T-cell (primary cell): ENCODE data around the gene POC1A. TPM values are rescaled to one million over a fixed set of nuclear protein-coding genes. Genes with fewer than 3 reads are reported as not detected.

Experiments used
- ATAC-seq, 4 experiments: fragments of 200-7000 bp in 3 of 4; fragments of 150-1000 bp in 1 of 4; cut with Tn5 transposase; replicated peaks in 1 of 4; 1 replicate in 3 of 4; 2 replicates in 1 of 4; pipeline ENCODE4 v1.10.0; 2021; ENCODE audit warnings: moderate library complexity in 3 of 4, mild to moderate bottlenecking in 2 of 4, moderate number of reproducible peaks in 1 of 4
- CTCF ChIA-PET, 2 donors: fragments of 300-600 bp; sonication (Branson Sonifier 250); formaldehyde crosslinking; loops; one replicate each; lab custom pipeline; 2022; ENCODE audit warnings: antibody characterized with exemption in 2 of 2; lab: Charles Lee
- POLR2A ChIA-PET, 2 donors: fragments of 300-600 bp; sonication (Branson Sonifier 250); formaldehyde crosslinking; loops; one replicate each; lab custom pipeline; 2022; ENCODE audit warnings: antibody characterized with exemption in 2 of 2; lab: Charles Lee
- DNase-seq, 35 experiments: peaks; one replicate each; pipeline versions ENCODE4 v3.0.0 to v3.0.0-alpha.2; 2013 to 2023
- H3K27ac ChIP-seq: one replicate; pipeline ENCODE4 v1.5.1; 2013; ENCODE audit warnings: low read length
- H3K27me3 ChIP-seq, 2 experiments: replicated peaks in 1 of 2; 1 replicate in 1 of 2; 2 replicates in 1 of 2; pipeline versions ENCODE4 v1.6.1 to v1.7.0; 2013; ENCODE audit warnings: low read length in 1 of 2, mixed read lengths in 1 of 2; ENCODE audit not compliant: control insufficient read depth in 2 of 2, insufficient read depth in 2 of 2; ENCODE audit errors: extremely low read depth in 1 of 2
- H3K36me3 ChIP-seq, 2 donors: 1 replicate in 1 of 2; 2 replicates in 1 of 2; pipeline versions ENCODE4 v1.6.1 to v1.7.0; 2013; ENCODE audit warnings: low read length in 1 of 2; ENCODE audit not compliant: control insufficient read depth in 2 of 2, insufficient read depth in 1 of 2; ENCODE audit errors: extremely low read depth in 1 of 2
- H3K4me1 ChIP-seq, 2 experiments: 1 replicate in 1 of 2; 2 replicates in 1 of 2; pipeline versions ENCODE4 v1.6.1 to v1.7.0; 2013; ENCODE audit warnings: low read length in 2 of 2, mixed read lengths in 1 of 2; ENCODE audit not compliant: insufficient read depth in 2 of 2, control insufficient read depth in 1 of 2; ENCODE audit errors: extremely low read depth in 1 of 2
- H3K4me3 ChIP-seq, 2 donors: 1 replicate in 1 of 2; 2 replicates in 1 of 2; pipeline versions ENCODE4 v1.5.1 to v1.7.0; 2013; ENCODE audit warnings: mild to moderate bottlenecking in 2 of 2, low read length in 1 of 2, moderate library complexity in 1 of 2; ENCODE audit not compliant: control insufficient read depth in 1 of 2; ENCODE audit errors: extremely low read depth in 1 of 2
- H3K9me3 ChIP-seq: 2 replicates; pipeline ENCODE4 v1.7.0; 2013
- H3K27ac Mint-ChIP-seq, 2 donors: one replicate each; pipeline ENCODE4 v1.8.0; 2020 to 2021; ENCODE audit warnings: mild to moderate bottlenecking in 2 of 2, mixed read lengths in 2 of 2
- H3K27me3 Mint-ChIP-seq, 2 donors: one replicate each; pipeline ENCODE4 v1.8.0; 2021 to 2022; ENCODE audit warnings: mixed read lengths in 2 of 2
- H3K36me3 Mint-ChIP-seq: one replicate; pipeline ENCODE4 v1.8.0; 2021; ENCODE audit warnings: mixed read lengths
- H3K4me1 Mint-ChIP-seq, 3 donors: one replicate each; pipeline ENCODE4 v1.8.0; 2020 to 2022; ENCODE audit warnings: mixed read lengths in 3 of 3, mild to moderate bottlenecking in 1 of 3
- H3K4me3 Mint-ChIP-seq, 3 donors: one replicate each; pipeline ENCODE4 v1.8.0; 2020 to 2022; ENCODE audit warnings: mild to moderate bottlenecking in 3 of 3, mixed read lengths in 3 of 3, moderate library complexity in 3 of 3
- H3K9me3 Mint-ChIP-seq, 3 donors: one replicate each; pipeline ENCODE4 v1.8.0; 2020 to 2022; ENCODE audit warnings: mixed read lengths in 3 of 3
- WGBS: methylation state at CpG from one replicate; pipeline ENCODE4 v1.1.5; 2013; ENCODE audit warnings: missing lambda C conversion rate; ENCODE audit not compliant: insufficient coverage; 5-methylcytosine and 5-hydroxymethylcytosine counted together
- total RNA-seq, 35 experiments: library from RNA in 6 of 35; stranded (reverse) in 6 of 35; fragments of 120-200 nt in 1 of 35; gene quantifications; one replicate each; pipeline versions ENCODE4 v1.2.1 to v1.2.4 and lab custom pipeline; 2013 to 2026

The POC1A gene
- total RNA-seq, 5 donors from 2014 or later (not counting 1 experiment from before 2014, with no cell fraction given): 0.91 to 1.9 (median 1.7) TPM

- CTCF ChIA-PET: no interaction called here
- Histone ChIP-seq H3K27ac (no peak overlapping the region), H3K4me1 (peaks cover 7 to 11% of the 10 kb centered on the region in 2 experiments), H3K36me3 (no peaks in the 10 kb centered on the region), H3K9me3 (no peaks in the 10 kb centered on the region), H3K4me3 (no peak overlapping the region), H3K27me3 (no peaks in the 10 kb centered on the region)
- WGBS: 88% methylated on average over 10 of the region's 18 CpGs
- no peak for DNase-seq
- H3K36me3 Mint-ChIP-seq: no peaks in the 10 kb centered on the region
- no peak overlapping the region for H3K27ac Mint-ChIP-seq
- H3K4me3 Mint-ChIP-seq: no peak overlapping the region
- no peak for ATAC-seq
- POLR2A ChIA-PET: no interaction called here
- peaks cover 8 to 16% (median 10%) of the 10 kb centered on the region in 3 donors for H3K4me1 Mint-ChIP-seq
- no peaks in the 10 kb centered on the region for H3K27me3 Mint-ChIP-seq
- no peaks in the 10 kb centered on the region for H3K9me3 Mint-ChIP-seq
Observed at GRCh38 chr3:52193065-52193464, 38.8 kb upstream of the POC1A start.

- H3K4me3 Mint-ChIP-seq: no peak overlapping the region
- Histone ChIP-seq H3K27ac (no peak overlapping the region), H3K4me3 (no peak overlapping the region), H3K9me3 (no peaks in the 10 kb centered on the region), H3K27me3 (no peaks in the 10 kb centered on the region), H3K4me1 (no peaks in the 10 kb centered on the region), H3K36me3 (no peaks in the 10 kb centered on the region)
- H3K27ac Mint-ChIP-seq: no peak overlapping the region
- DNase-seq (no peak), ATAC-seq (no peak)
- no peaks in the 10 kb centered on the region for H3K27me3 Mint-ChIP-seq
- H3K36me3 Mint-ChIP-seq: no peaks in the 10 kb centered on the region
- ChIA-PET POLR2A (no interaction called here), CTCF (no interaction called here)
- 79% methylated on average over 2 of the region's 4 CpGs for WGBS
- H3K9me3 Mint-ChIP-seq: no peaks in the 10 kb centered on the region
- H3K4me1 Mint-ChIP-seq: peaks cover 0 to 4% (median 2%) of the 10 kb centered on the region in 3 donors
Observed at GRCh38 chr3:52191663-52192062, 37.4 kb upstream of the POC1A start.

DNA sequence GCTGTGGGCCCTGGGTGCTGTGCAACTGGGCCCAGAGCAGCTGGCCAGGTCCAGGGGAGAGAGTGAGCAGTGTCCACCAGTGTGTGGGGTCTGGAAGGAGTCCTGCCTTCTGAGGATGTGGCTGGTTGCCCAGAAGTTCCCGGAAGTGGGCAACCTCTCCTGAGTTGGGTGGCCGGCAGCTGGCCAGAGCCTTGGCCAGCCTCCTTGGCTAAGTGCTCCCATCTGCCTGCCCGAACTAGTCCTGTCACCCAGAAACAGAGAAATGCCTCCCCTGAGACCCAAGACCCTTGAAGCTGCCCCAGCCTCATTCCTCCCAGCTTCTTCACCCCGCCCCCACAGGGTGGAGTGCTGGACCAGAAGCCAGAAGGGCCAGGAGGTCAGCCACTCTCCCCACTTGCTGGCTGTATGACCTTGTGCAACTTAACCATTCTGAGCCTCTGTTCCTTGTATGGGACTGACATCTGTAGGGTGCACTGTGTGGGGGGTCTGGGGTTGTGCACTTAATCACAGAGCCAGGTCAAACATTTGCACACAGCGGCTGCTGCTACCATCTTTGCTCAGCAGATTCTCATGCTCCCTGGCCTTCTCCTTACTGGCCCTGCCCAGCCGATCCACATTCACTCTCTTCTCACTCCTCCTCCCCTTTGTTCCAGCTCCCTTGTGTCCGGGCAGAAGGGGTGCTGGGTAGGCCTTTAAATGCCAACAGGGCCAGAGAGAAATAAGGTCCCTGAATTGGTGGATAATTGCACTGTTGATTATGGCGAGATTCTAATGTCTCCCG is 36.3 kb upstream of the POC1A start:
- ATAC-seq (no peak), DNase-seq (no peak)
- Histone ChIP-seq H3K27ac (no peak overlapping the region), H3K4me1 (no peaks in the 10 kb centered on the region), H3K9me3 (no peaks in the 10 kb centered on the region), H3K4me3 (no peak overlapping the region), H3K27me3 (no peaks in the 10 kb centered on the region), H3K36me3 (no peaks in the 10 kb centered on the region)
- Mint-ChIP-seq H3K27ac (no peak overlapping the region), H3K27me3 (no peaks in the 10 kb centered on the region), H3K4me1 (no peaks in the 10 kb centered on the region), H3K9me3 (no peaks in the 10 kb centered on the region), H3K4me3 (no peak overlapping the region), H3K36me3 (no peaks in the 10 kb centered on the region)
- ChIA-PET CTCF (no interaction called here), POLR2A (no interaction called here)
- WGBS: 100% methylated on average over 4 of the region's 9 CpGs

DNA sequence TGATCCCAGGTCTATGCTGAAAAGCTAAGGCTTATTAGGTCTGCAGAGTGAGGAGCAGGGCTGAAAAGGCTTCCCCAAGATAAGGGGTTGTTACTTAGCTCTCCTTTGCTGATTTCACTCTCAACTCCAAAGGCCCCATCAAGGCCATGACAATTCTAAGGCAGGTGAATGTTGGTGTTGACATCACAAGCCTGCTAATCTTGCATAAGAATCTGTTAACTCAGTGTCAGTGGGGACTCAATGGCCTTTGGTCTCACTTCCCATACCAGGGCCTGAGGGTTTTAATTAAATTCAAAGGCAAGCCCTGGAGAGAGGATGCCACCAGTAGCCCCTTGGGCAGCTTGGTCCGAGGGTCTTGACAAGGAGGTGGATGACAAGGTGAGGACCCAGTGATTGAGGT is 34.3 kb upstream of the POC1A start:
- Mint-ChIP-seq H3K36me3 (no peaks in the 10 kb centered on the region), H3K27me3 (no peaks in the 10 kb centered on the region), H3K4me3 (no peak overlapping the region), H3K4me1 (no peaks in the 10 kb centered on the region), H3K9me3 (no peaks in the 10 kb centered on the region), H3K27ac (no peak overlapping the region)
- H3K4me3 ChIP-seq: no peak overlapping the region
- no peak for DNase-seq
- no peaks in the 10 kb centered on the region for H3K4me1 ChIP-seq
- no peaks in the 10 kb centered on the region for H3K36me3 ChIP-seq
- no peaks in the 10 kb centered on the region for H3K9me3 ChIP-seq
- 100% methylated on average over 1 of the region's 1 CpG for WGBS
- no peak for ATAC-seq
- no peak overlapping the region for H3K27ac ChIP-seq
- H3K27me3 ChIP-seq: no peaks in the 10 kb centered on the region
- POLR2A ChIA-PET: no interaction called here
- CTCF ChIA-PET: no interaction called here

- H3K27me3 Mint-ChIP-seq: no peaks in the 10 kb centered on the region
- no peaks in the 10 kb centered on the region for H3K9me3 ChIP-seq
- H3K27me3 ChIP-seq: no peaks in the 10 kb centered on the region
- CTCF ChIA-PET: no interaction called here
- POLR2A ChIA-PET: no interaction called here
- H3K4me1 Mint-ChIP-seq: peaks cover 0 to 8% (median 5%) of the 10 kb centered on the region in 3 donors
- no peak overlapping the region for H3K4me3 ChIP-seq
- DNase-seq (no peak), ATAC-seq (no peak)
- no peaks in the 10 kb centered on the region for H3K36me3 Mint-ChIP-seq
- 94% methylated on average over 8 of the region's 9 CpGs for WGBS
- H3K4me1 ChIP-seq: peaks cover 0 to 13% of the 10 kb centered on the region in 2 experiments
- no peak overlapping the region for H3K27ac Mint-ChIP-seq
- H3K27ac ChIP-seq: no peak overlapping the region
- H3K4me3 Mint-ChIP-seq: no peak overlapping the region
- no peaks in the 10 kb centered on the region for H3K36me3 ChIP-seq
- no peaks in the 10 kb centered on the region for H3K9me3 Mint-ChIP-seq
Observed at GRCh38 chr3:52186729-52187128, 32.5 kb upstream of the POC1A start.

GRCh38 chr3:52185837-52186236 is 31.6 kb upstream of the POC1A start:
- Histone ChIP-seq H3K27ac (no peak overlapping the region), H3K27me3 (no peaks in the 10 kb centered on the region), H3K4me1 (peaks cover 0 to 17% of the 10 kb centered on the region in 2 experiments), H3K36me3 (no peaks in the 10 kb centered on the region), H3K9me3 (no peaks in the 10 kb centered on the region), H3K4me3 (no peak overlapping the region)
- DNase-seq (no peak), ATAC-seq (no peak)
- peaks cover 0 to 11% (median 5%) of the 10 kb centered on the region in 3 donors for H3K4me1 Mint-ChIP-seq
- no peaks in the 10 kb centered on the region for H3K36me3 Mint-ChIP-seq
- ChIA-PET CTCF (no interaction called here), POLR2A (interaction anchor here in 1 of 2 donors (0.5 kb wide), 1 partner anchor 78 kb away, joined by 3 read pairs; no protein-coding TSS in a partner anchor)
- H3K9me3 Mint-ChIP-seq: no peaks in the 10 kb centered on the region
- H3K27ac Mint-ChIP-seq: no peak overlapping the region
- H3K4me3 Mint-ChIP-seq: no peak overlapping the region
- no peaks in the 10 kb centered on the region for H3K27me3 Mint-ChIP-seq
- WGBS: 83% methylated on average over 1 of the region's 3 CpGs
